Astrocyte (in vitro differentiated cells and primary cell): Measurements from ENCODE around the gene IL31.

Experiments
- EZH2 ChIP-seq: IDR thresholded peaks from 2 replicates; pipeline ENCODE4 v1.6.1; 2012; ENCODE audit warnings: mild to moderate bottlenecking, low read length, inconsistent platforms; ENCODE audit not compliant: insufficient read depth
- TF ChIP-seq, protein P1 (sequence below): IDR thresholded peaks from 2 replicates; pipeline ENCODE4 v1.5.1; 2011; ENCODE audit warnings: low read depth, mild to moderate bottlenecking, inconsistent platforms, low read length, moderate library complexity; ENCODE audit not compliant: insufficient read depth

DNA sequence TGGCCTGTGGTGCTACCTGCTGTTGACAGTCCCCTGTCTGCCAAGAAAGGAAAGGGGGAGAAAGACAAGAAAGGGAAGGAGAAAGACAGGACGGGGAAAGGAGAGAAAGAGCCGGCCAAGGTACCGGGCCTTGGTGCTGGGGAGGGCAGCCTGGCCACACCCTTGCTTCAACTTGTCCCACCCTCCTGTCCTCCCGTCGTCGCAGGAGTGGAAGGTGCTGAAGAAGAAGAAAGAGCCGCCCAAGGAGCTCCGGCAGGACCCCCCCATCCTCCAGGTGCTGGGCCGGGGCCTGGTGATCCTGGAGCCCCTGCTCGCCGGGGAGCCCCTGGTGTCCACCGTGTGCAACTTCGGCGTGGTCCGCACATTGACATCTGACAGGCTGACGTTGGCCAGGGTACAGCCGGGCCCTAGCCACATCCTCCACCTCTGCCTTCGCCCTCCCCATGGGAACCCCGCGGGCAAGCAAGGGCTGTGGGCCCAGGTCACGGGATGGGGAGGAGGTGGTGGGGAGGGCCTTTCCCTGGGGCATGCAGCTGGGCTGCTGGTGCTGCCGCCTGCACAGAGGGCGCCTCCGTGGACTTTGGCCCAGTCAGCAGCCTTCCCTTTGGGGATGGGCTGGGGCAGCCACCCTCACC is 26.6 kb upstream of the IL31 start:
- TF ChIP-seq, protein P1, sequence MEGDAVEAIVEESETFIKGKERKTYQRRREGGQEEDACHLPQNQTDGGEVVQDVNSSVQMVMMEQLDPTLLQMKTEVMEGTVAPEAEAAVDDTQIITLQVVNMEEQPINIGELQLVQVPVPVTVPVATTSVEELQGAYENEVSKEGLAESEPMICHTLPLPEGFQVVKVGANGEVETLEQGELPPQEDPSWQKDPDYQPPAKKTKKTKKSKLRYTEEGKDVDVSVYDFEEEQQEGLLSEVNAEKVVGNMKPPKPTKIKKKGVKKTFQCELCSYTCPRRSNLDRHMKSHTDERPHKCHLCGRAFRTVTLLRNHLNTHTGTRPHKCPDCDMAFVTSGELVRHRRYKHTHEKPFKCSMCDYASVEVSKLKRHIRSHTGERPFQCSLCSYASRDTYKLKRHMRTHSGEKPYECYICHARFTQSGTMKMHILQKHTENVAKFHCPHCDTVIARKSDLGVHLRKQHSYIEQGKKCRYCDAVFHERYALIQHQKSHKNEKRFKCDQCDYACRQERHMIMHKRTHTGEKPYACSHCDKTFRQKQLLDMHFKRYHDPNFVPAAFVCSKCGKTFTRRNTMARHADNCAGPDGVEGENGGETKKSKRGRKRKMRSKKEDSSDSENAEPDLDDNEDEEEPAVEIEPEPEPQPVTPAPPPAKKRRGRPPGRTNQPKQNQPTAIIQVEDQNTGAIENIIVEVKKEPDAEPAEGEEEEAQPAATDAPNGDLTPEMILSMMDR, result no peak
- no peak for TF ChIP-seq EZH2
